HG03066 (cell line): ENCODE results near the gene ADAMTSL2.

Experiments
- ATAC-seq: cut with Tn5 transposase; IDR thresholded peaks from one replicate; pipeline ENCODE4 v1.9.1; 2021; ENCODE audit warnings: low read depth; ENCODE audit not compliant: unreplicated experiment

The ADAMTSL2 gene

GRCh38 chr9:133615606-133616188 lies 81.2 kb downstream of the ADAMTSL2 start:
- ATAC-seq: no peak

DNA sequence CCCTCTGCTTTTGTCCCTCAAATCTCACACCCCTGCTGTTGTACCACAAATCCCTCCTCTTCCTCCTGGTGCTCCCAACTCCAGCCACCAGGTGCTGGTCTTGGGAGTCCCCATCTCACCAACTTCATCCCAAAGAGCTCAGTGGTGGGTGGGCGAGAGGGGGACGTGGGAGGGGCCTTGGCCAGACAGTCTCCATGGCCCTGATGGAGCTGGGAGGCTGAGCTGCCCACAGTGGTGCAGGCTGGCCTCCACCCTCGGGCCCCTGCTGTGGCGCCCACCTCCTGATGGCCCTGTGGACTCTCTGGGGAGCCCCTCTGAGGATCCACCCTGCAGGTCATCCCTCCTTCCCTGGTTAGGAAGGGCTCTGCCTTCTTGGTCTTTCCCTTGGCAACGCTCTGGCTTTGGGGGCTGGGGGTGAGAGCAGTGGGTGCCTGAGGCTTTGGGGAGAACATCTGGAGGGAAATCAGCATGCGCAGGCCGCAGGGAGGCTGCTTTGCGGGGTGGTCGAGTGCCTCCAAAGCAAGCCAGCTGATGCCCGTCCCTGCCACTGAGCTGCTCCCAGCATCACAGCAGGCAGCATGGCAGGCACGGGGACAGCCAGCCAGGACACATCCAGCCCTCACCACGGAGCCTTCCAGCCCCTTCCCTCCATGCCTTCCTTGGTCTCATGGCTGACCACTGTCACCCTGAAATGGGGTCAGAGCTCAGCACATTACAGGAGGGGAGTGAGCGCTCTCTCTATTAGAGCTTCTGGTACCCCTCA lies 82.3 kb downstream of the ADAMTSL2 start:
- ATAC-seq: no peak

- ATAC-seq: no peak
Observed at GRCh38 chr9:133618726-133619125, 84.2 kb downstream of the ADAMTSL2 start.

GRCh38 chr9:133619791-133620190 lies 85.3 kb downstream of the ADAMTSL2 start:
- ATAC-seq: no peak

- no peak for ATAC-seq
Observed at GRCh38 chr9:133621725-133622267, 87.3 kb downstream of the ADAMTSL2 start.

- ATAC-seq: no peak
Observed at GRCh38 chr9:133622555-133622954, 88.1 kb downstream of the ADAMTSL2 start.
